CD4-positive, CD25-positive, alpha-beta regulatory T cell (primary cell): ENCODE measurements around the gene RSPH10B2. TPM values are rescaled to one million over a fixed set of nuclear protein-coding genes. Genes with fewer than 3 reads are reported as not detected.
"Not testable (repeated sequence)": the region's sequence is repeated elsewhere in the genome, so short reads cannot be mapped to it uniquely, and the experiment has no call there.

ENCODE experiments used
- ATAC-seq, 2 donors: fragments of 150-1000 bp; cut with Tn5 transposase; one replicate each; pipeline ENCODE4 v1.10.0; 2021; ENCODE audit warnings: low read depth in 2 of 2, moderate number of reproducible peaks in 2 of 2, moderate library complexity in 1 of 2
- DNase-seq, 3 donors: peaks; one replicate each; pipeline versions ENCODE4 v3.0.0 to v3.0.0-alpha.2; 2012 to 2022; ENCODE audit warnings: mixed read lengths in 1 of 3
- H3K27ac ChIP-seq: one replicate; pipeline ENCODE4 v1.7.0; 2013; ENCODE audit warnings: mild to moderate bottlenecking, low read length; ENCODE audit not compliant: insufficient read depth, poor library complexity, severe bottlenecking
- H3K27me3 ChIP-seq: one replicate; pipeline ENCODE4 v1.7.0; 2013; ENCODE audit warnings: low read length; ENCODE audit not compliant: control insufficient read depth, insufficient read depth
- H3K36me3 ChIP-seq: one replicate; pipeline ENCODE4 v1.7.0; 2013; ENCODE audit warnings: mild to moderate bottlenecking, low read length, moderate library complexity; ENCODE audit not compliant: control insufficient read depth, insufficient read depth
- H3K4me1 ChIP-seq: 2 replicates; pipeline ENCODE4 v1.7.0; 2013; ENCODE audit warnings: mild to moderate bottlenecking, low read length; ENCODE audit not compliant: insufficient read depth, control insufficient read depth, poor library complexity, severe bottlenecking
- H3K4me3 ChIP-seq: one replicate; pipeline ENCODE4 v1.7.0; 2013; ENCODE audit warnings: low read depth, mild to moderate bottlenecking, low read length, moderate library complexity
- H3K9me3 ChIP-seq, 2 experiments: 1 replicate in 1 of 2; 2 replicates in 1 of 2; pipeline ENCODE4 v1.7.0; 2013; ENCODE audit warnings: low read length in 2 of 2, mild to moderate bottlenecking in 1 of 2, moderate library complexity in 1 of 2; ENCODE audit not compliant: control insufficient read depth in 2 of 2
- H3K27ac Mint-ChIP-seq, 3 donors: one replicate each; pipeline ENCODE4 v1.8.0; 2020 to 2022; ENCODE audit warnings: mild to moderate bottlenecking in 3 of 3, mixed read lengths in 3 of 3, moderate library complexity in 2 of 3
- H3K27me3 Mint-ChIP-seq: one replicate; pipeline ENCODE4 v1.8.0; 2022; ENCODE audit warnings: mild to moderate bottlenecking, mixed read lengths
- H3K36me3 Mint-ChIP-seq: one replicate; pipeline ENCODE4 v1.8.0; 2020; ENCODE audit warnings: mixed read lengths
- H3K4me1 Mint-ChIP-seq, 4 donors: one replicate each; pipeline ENCODE4 v1.8.0; 2020 to 2022; ENCODE audit warnings: mixed read lengths in 4 of 4, mild to moderate bottlenecking in 1 of 4
- H3K4me3 Mint-ChIP-seq, 4 donors: one replicate each; pipeline ENCODE4 v1.8.0; 2020 to 2022; ENCODE audit warnings: mild to moderate bottlenecking in 4 of 4, mixed read lengths in 4 of 4, moderate library complexity in 3 of 4
- H3K9me3 Mint-ChIP-seq, 7 donors: one replicate each; pipeline ENCODE4 v1.8.0; 2020 to 2022; ENCODE audit warnings: mixed read lengths in 7 of 7, mild to moderate bottlenecking in 3 of 7, moderate library complexity in 2 of 7
- polyA plus RNA-seq, 4 donors: library from polyadenylated mRNA; unstranded; fragments of 300-500 nt; fragmentation: Illumina TruSeq; gene quantifications; one replicate each; pipeline ENCODE4 v1.2.3, GENCODE V29; 2021
- total RNA-seq: library from RNA; stranded (reverse); gene quantifications from one replicate; pipeline ENCODE4 v1.2.3, GENCODE V29; 2022

Gene RSPH10B2
- total RNA-seq (0.39 TPM), polyA plus RNA-seq (not detected)

- not testable (repeated sequence) for H3K4me1 ChIP-seq, H3K36me3 Mint-ChIP-seq, H3K27me3 ChIP-seq, ATAC-seq, H3K27me3 Mint-ChIP-seq, H3K9me3 Mint-ChIP-seq, H3K4me3 ChIP-seq, H3K36me3 ChIP-seq, DNase-seq, H3K9me3 ChIP-seq, H3K27ac Mint-ChIP-seq, H3K27ac ChIP-seq, H3K4me3 Mint-ChIP-seq, H3K4me1 Mint-ChIP-seq
These were observed at the start of gene RSPH10B2 for GRCh38 chr7:6753964-6754363. RSPH10B2 (plus strand) TSS chr7:6754103; CDS start chr7:6757678, 3,575 bp downstream.

- peaks cover 9 to 55% (median 37%) of the 10 kb centered on the region in 4 donors for H3K4me1 Mint-ChIP-seq
- Histone ChIP-seq H3K4me1 (peaks cover 32% of the 10 kb centered on the region), H3K9me3 (peaks cover 4 to 7% of the 10 kb centered on the region in 2 experiments), H3K4me3 (peak overlapping the region; percentile 82), H3K36me3 (peaks cover 33% of the 10 kb centered on the region), H3K27ac (peak overlapping the region; percentile 73), H3K27me3 (no peaks in the 10 kb centered on the region)
- peaks cover 24% of the 10 kb centered on the region for H3K27me3 Mint-ChIP-seq
- peaks cover 38% of the 10 kb centered on the region for H3K36me3 Mint-ChIP-seq
- H3K9me3 Mint-ChIP-seq: peaks cover 0 to 27% (median 14%) of the 10 kb centered on the region in 7 donors
- H3K4me3 Mint-ChIP-seq: peak overlapping the region; percentile 95 to 99 (median 96)
- ATAC-seq (peak; percentile 10 to 16), DNase-seq (peak in 2 of 3 donors; percentile 2 to 54)
- H3K27ac Mint-ChIP-seq: peak overlapping the region; percentile 81 to 94 (median 94)
These were observed 47.8 kb upstream of the RSPH10B2 start for GRCh38 chr7:6705959-6706665.

- Mint-ChIP-seq H3K4me3 (peak within 1 kb of the TSS; percentile 95 to 99 (median 96)), H3K27me3 (peaks cover 24% of the 10 kb centered on the region), H3K27ac (peak within 1 kb of the TSS; percentile 94 to 96 (median 94)), H3K4me1 (peaks cover 9 to 49% (median 32%) of the 10 kb centered on the region in 4 donors), H3K9me3 (peaks cover 0 to 22% (median 10%) of the 10 kb centered on the region in 7 donors), H3K36me3 (peaks cover 31% of the 10 kb centered on the region)
- Histone ChIP-seq H3K4me1 (peaks cover 32% of the 10 kb centered on the region), H3K4me3 (peak within 1 kb of the TSS; percentile 97), H3K9me3 (peaks cover 2% of the 10 kb centered on the region in 2 experiments), H3K27ac (peak within 1 kb of the TSS; percentile 73), H3K36me3 (peaks cover 26% of the 10 kb centered on the region), H3K27me3 (no peaks in the 10 kb centered on the region)
- ATAC-seq (peak; percentile 85 to 87), DNase-seq (peak; percentile 88 to 96 (median 92))
These were observed 47.1 kb upstream of the RSPH10B2 start, which contains the start of gene ZNF12 for GRCh38 chr7:6706666-6707407. ZNF12 (minus strand) TSS chr7:6706947; CDS start chr7:6705173, 1,774 bp downstream.

- H3K27ac Mint-ChIP-seq: no peak overlapping the region
These were observed 45.6 kb upstream of the RSPH10B2 start for GRCh38 chr7:6708304-6708703.

GRCh38 chr7:6709808-6710207 lies 44.1 kb upstream of the RSPH10B2 start:
- no peak for ATAC-seq
- H3K4me3 Mint-ChIP-seq: peak overlapping the region in 1 of 4 donors; percentile 89
- no peak overlapping the region for H3K27ac ChIP-seq

More at GRCh38 chr7:6708304-6708703, 45.6 kb upstream of the RSPH10B2 start:
- H3K9me3 ChIP-seq: no peaks in the 10 kb centered on the region
- DNase-seq (no peak), ATAC-seq (no peak)
- no peaks in the 10 kb centered on the region for H3K27me3 ChIP-seq
- Mint-ChIP-seq H3K4me1 (peaks cover 7 to 38% (median 26%) of the 10 kb centered on the region in 4 donors), H3K36me3 (peaks cover 19% of the 10 kb centered on the region), H3K4me3 (peak overlapping the region in 2 of 4 donors; percentile 89 to 92), H3K9me3 (peaks cover 0 to 12% (median 4%) of the 10 kb centered on the region in 7 donors), H3K27me3 (peaks cover 34% of the 10 kb centered on the region)
- H3K4me3 ChIP-seq: no peak overlapping the region
- no peak overlapping the region for H3K27ac ChIP-seq
- peaks cover 16% of the 10 kb centered on the region for H3K36me3 ChIP-seq
- H3K4me1 ChIP-seq: peaks cover 30% of the 10 kb centered on the region

GRCh38 chr7:6714360-6714759 lies 39.5 kb upstream of the RSPH10B2 start:
- H3K4me1 ChIP-seq: no peaks in the 10 kb centered on the region
- no peaks in the 10 kb centered on the region for H3K9me3 ChIP-seq
- peaks cover 48% of the 10 kb centered on the region for H3K27me3 Mint-ChIP-seq
- no peak overlapping the region for H3K4me3 Mint-ChIP-seq
- no peak overlapping the region for H3K27ac Mint-ChIP-seq
- H3K36me3 ChIP-seq: no peaks in the 10 kb centered on the region
- peaks cover 0 to 2% (median 0%) of the 10 kb centered on the region in 7 donors for H3K9me3 Mint-ChIP-seq
- DNase-seq: no peak
- H3K36me3 Mint-ChIP-seq: no peaks in the 10 kb centered on the region
- H3K4me1 Mint-ChIP-seq: peaks cover 0 to 6% (median 0%) of the 10 kb centered on the region in 4 donors
- no peaks in the 10 kb centered on the region for H3K27me3 ChIP-seq
- no peak overlapping the region for H3K27ac ChIP-seq
- H3K4me3 ChIP-seq: no peak overlapping the region
- ATAC-seq: no peak

More at GRCh38 chr7:6709808-6710207, 44.1 kb upstream of the RSPH10B2 start:
- Mint-ChIP-seq H3K27me3 (peaks cover 39% of the 10 kb centered on the region), H3K9me3 (peaks cover 0 to 6% (median 0%) of the 10 kb centered on the region in 7 donors), H3K27ac (no peak overlapping the region), H3K36me3 (peaks cover 11% of the 10 kb centered on the region), H3K4me1 (peaks cover 4 to 28% (median 19%) of the 10 kb centered on the region in 4 donors)
- DNase-seq: no peak
- Histone ChIP-seq H3K9me3 (no peaks in the 10 kb centered on the region), H3K4me1 (peaks cover 19% of the 10 kb centered on the region), H3K36me3 (peaks cover 4% of the 10 kb centered on the region), H3K4me3 (no peak overlapping the region), H3K27me3 (no peaks in the 10 kb centered on the region)

GRCh38 chr7:6715898-6716297 lies 38.0 kb upstream of the RSPH10B2 start:
- H3K27me3 ChIP-seq, H3K9me3 ChIP-seq, DNase-seq, ATAC-seq, H3K9me3 Mint-ChIP-seq, H3K4me3 ChIP-seq, H3K36me3 ChIP-seq, H3K4me1 Mint-ChIP-seq, H3K27ac Mint-ChIP-seq, H3K4me1 ChIP-seq, H3K27ac ChIP-seq, H3K4me3 Mint-ChIP-seq, H3K36me3 Mint-ChIP-seq: not testable (repeated sequence)
- peaks cover 37% of the 10 kb centered on the region for H3K27me3 Mint-ChIP-seq
